NCI-H526 (cell line): ENCODE data around the gene TP73.

ENCODE experiments used
- DNase-seq, 2 experiments: peaks; one replicate each; lab custom pipeline; 2025; lab: John Stamatoyannopoulos, UW

The TP73 gene

GRCh38 chr1:3768811-3769390 is 116.6 kb downstream of the TP73 start:
- no peak for DNase-seq

- no peak for DNase-seq
Observed at GRCh38 chr1:3770047-3770765, 117.9 kb downstream of the TP73 start.

GRCh38 chr1:3771108-3772026 is 119.1 kb downstream of the TP73 start:
- DNase-seq = no peak

GRCh38 chr1:3772027-3772714 is 119.9 kb downstream of the TP73 start:
- DNase-seq = peak; percentile 66 to 94

- DNase-seq = no peak
Observed at GRCh38 chr1:3772715-3773571, 120.6 kb downstream of the TP73 start, which contains the start of gene SMIM1. TSS of gene SMIM1 (plus strand) at chr1:3772749. CDS start at chr1:3775374, 2,625 bp downstream.

- no peak for DNase-seq
Observed at GRCh38 chr1:3773572-3774275, 121.4 kb downstream of the TP73 start.

GRCh38 chr1:3774276-3774945 is 122.1 kb downstream of the TP73 start:
- DNase-seq = no peak

- no peak for DNase-seq
Observed at GRCh38 chr1:3774946-3775489, 122.7 kb downstream of the TP73 start.

- peak; percentile 74 to 92 for DNase-seq
Observed at GRCh38 chr1:3775490-3776230, 123.3 kb downstream of the TP73 start.

- DNase-seq = no peak
Observed at GRCh38 chr1:3776231-3776961, 124.1 kb downstream of the TP73 start.

- no peak for DNase-seq
Observed at GRCh38 chr1:3777078-3777547, 124.8 kb downstream of the TP73 start.

- no peak for DNase-seq
Observed at GRCh38 chr1:3777647-3778589, 125.6 kb downstream of the TP73 start.

GRCh38 chr1:3778590-3779264 is 126.4 kb downstream of the TP73 start:
- DNase-seq = no peak

GRCh38 chr1:3779265-3779911 is 127.1 kb downstream of the TP73 start:
- DNase-seq = no peak

GRCh38 chr1:3779912-3780416 is 127.6 kb downstream of the TP73 start:
- DNase-seq = no peak

GRCh38 chr1:3780901-3781300 is 128.6 kb downstream of the TP73 start:
- no peak for DNase-seq
